IPS-18c (cell line): ENCODE measurements around the gene NAB2.

ENCODE experiments used
- H3K4me3 ChIP-seq: 2 replicates; pipeline ENCODE4 v1.7.0; 2013; ENCODE audit warnings: low read depth, mild to moderate bottlenecking, low read length, moderate library complexity; ENCODE audit not compliant: insufficient read depth
- H3K9me3 ChIP-seq: one replicate; pipeline ENCODE4 v1.6.1; 2013; ENCODE audit warnings: mild to moderate bottlenecking, low read length, moderate library complexity; ENCODE audit not compliant: control insufficient read depth, insufficient read depth

NAB2 gene

GRCh38 chr12:57135527-57136326 is 46.8 kb downstream of the NAB2 start:
- Histone ChIP-seq H3K9me3 (no peaks in the 10 kb centered on the region), H3K4me3 (peak overlapping the region; percentile 16; the same call in 1 of the 2 replicates)

GRCh38 chr12:57138526-57139272 is 49.8 kb downstream of the NAB2 start:
- H3K4me3 ChIP-seq: no peak overlapping the region
- no peaks in the 10 kb centered on the region for H3K9me3 ChIP-seq

GRCh38 chr12:57139796-57140649 is 51.1 kb downstream of the NAB2 start:
- H3K9me3 ChIP-seq: no peaks in the 10 kb centered on the region
- no peak overlapping the region for H3K4me3 ChIP-seq

- no peaks in the 10 kb centered on the region for H3K9me3 ChIP-seq
Measured at GRCh38 chr12:57141249-57141648, 52.3 kb downstream of the NAB2 start.

GRCh38 chr12:57142121-57142520 is 53.2 kb downstream of the NAB2 start:
- Histone ChIP-seq H3K9me3 (no peaks in the 10 kb centered on the region), H3K4me3 (no peak overlapping the region)

More at GRCh38 chr12:57141249-57141648, 52.3 kb downstream of the NAB2 start:
- H3K4me3 ChIP-seq: no peak overlapping the region

GRCh38 chr12:57142727-57143126 is 53.8 kb downstream of the NAB2 start:
- Histone ChIP-seq H3K9me3 (no peaks in the 10 kb centered on the region), H3K4me3 (no peak overlapping the region)

- H3K4me3 ChIP-seq: no peak overlapping the region
- no peaks in the 10 kb centered on the region for H3K9me3 ChIP-seq
Measured at GRCh38 chr12:57143454-57143853, 54.5 kb downstream of the NAB2 start.
